A204.1 (cell line): Measurements from ENCODE around the gene PSG4.
"Not testable (repeated sequence)": the region's sequence is repeated elsewhere in the genome, so short reads cannot be mapped to it uniquely, and the experiment has no call there.

Experiments used
- FAIRE-seq: peaks from 2 replicates; lab custom pipeline; 2012; peaks lifted over from hg19 to GRCh38; lab: Jason Lieb, UNC

PSG4 gene

DNA sequence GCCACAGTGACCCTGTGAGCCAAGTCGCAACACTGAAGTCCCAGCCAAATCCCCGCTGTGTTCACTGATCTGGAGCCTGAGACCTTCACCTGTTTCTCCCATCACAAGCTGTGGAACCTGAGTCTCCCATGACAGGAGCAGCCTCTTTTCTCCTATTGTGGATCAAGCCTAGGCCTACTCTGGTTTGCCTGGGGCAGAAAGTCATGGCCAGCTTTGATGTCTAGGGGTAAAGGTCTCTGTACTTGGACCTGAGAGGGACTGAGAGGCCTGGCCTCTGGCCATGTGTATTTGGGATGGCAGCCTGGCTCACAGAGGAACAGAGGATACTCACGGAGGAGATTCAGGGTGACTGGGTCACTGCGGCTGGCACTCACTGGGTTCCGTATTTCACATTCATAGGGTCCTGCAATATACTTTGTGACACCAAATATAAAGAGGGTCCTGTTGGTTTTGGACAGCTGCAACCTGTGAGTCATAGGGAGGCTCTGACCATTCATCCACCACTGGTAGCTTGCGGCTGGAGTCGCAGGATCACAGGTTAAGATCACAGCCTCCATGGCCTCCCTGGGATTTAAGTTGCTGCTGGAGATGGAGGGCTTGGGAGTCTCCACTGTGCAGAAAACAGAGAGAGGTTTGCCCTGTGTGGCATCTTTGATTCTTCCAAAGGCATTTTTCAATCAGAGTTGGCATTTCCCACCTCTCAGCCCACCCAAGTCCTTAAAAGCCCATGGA, 7.6 kb downstream of the PSG4 start:
- FAIRE-seq: not testable (repeated sequence)

DNA sequence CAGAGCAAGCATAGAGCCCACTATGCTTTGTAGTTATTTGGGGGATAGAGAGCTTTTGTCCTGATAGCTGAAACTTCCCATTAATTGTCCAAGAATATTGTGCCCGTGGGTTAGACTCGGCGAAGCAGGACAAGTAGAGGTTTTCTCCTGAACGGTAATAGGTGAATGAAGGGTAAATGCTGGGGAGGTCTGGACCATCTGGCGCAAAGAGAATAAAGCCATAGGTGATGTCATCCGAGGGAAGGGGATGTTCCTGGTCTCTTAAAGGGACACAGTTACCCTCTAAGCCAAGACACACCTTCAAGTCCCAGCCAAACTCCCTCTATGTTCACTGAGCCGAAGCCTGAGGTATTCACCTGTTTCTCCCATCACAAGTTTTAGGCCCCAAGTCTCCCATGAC, 11.0 kb downstream of the PSG4 start:
- not testable (repeated sequence) for FAIRE-seq

DNA sequence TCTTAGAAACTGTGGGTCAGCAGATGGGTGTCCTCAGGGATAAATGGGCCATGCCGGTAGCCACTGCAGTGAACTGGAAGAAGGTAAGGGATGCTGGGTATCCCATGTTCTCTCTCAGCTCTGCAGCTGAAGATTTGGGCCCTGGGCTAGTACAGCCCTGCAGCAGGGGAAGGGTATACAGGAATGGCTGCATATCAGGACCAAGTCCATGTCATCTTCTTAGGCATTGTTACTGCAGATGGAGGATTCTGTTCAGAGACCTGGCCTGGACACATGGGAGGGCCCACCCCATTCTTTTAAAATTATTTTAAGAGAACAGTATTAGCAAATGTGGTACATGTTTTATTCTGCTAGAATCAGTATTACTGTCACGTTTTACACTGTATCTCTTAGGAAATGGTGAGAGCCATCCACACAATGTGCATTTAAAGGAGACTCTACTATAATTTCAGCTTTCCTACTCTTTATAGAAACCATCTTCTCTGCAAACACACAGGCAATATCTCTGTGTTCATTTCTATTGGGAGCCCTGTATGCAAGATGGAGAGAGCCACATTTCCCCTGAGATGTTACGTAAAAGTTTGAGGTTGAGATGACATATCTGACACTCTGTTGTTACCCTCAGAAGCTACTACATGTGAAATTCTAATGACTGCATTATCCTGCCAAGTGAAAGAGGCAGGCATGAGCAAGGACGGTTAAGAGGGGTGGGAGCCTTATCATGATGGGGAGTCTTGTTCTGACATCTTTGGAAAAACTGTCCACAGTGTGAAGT, 12.9 kb downstream of the PSG4 start:
- not testable (repeated sequence) for FAIRE-seq

DNA sequence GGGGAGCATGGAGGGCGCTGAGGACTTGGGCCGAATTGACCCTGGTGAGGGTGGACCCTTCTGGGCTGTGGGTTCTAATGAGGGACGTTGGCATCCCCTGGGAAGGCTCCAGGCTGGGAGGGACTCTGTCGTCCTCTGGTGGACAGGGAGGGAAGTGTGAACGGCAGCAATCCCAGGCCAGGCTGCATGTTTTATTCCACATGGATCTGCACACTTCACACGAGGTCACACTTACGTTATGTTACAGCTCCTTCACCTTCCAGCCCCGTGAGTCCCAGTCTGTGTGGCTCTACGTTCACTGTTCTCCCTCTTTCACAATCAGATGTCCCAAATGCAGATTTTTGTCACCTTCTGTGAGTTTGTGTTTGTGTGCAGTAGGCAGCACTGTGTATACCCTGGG, 17.3 kb downstream of the PSG4 start:
- not testable (repeated sequence) for FAIRE-seq

DNA sequence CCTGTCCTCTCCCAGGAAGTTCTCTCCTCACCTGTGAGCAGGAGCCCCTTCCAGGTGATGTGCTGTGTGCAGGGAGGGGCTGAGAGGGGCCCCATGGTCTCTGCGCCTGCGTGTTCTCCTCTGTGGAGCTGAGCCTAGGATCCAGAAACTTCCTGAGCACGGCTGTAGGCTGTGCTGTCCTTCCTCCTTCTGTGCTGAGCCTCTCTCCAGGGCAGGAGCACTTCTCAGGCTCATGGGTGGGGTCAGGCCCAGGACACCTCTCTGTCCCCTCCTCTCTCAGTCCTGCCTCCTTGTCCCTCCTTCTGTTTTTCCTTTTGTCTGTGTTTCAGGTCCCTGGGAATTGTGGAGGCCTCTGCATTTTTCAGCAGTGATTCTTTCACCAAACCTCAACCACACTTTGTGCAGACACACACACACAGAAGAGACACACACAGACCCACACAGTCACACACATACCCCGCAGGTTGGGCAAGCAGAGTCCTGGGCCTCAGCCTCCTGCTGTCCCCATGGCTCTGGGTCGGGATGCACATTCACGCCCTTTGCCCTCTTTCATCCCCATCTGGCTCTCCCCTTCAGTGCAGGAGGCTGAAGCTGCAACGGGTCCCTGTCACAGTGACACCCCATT, 19.0 kb downstream of the PSG4 start, which contains the start of gene PSG5:
Gene PSG5 (minus strand): TSS at position 226 of the 625 bp plus-strand sequence. CDS start 131 bp downstream, at position 95.
- not testable (repeated sequence) for FAIRE-seq

DNA sequence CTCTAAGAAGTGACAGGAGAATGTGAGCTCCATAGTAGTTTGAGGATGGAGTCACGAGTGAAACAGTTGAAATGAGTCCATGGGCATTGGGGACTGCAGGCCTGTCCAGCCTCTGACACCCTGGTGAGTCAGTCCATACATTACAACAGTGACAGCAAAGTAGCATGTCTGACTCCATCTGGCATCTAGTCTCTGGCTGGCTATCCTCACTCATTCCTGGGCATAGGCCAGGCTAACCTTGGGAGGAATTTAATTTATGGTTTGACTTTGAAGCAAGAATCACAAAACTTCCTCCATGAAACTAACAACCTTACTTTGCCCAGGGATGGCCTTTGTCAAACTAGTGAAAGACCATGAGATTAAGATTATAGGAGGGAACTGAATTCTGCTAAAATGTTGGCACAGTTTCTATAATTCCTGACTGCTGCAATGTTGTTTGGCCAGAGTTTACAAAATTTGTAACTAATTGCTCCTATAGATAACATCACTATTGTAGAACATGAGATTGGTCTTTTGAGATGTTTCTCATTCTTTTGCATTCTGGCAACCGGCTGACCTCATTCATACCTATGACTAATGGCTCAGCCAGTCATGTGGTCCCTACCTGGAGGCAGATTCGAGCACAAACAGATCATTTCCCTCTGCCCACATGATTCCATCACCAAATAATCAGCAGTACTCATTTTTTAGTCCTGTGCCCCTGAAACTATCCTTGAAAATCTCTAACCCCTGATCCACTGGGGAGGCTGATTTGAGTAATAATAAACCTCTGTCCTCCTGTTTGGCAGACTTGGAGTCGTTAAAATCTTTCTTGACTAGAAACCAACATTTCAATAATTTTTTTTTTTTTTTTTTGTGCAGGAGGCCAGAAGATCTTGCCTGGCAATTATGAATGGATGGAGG, 23.3 kb downstream of the PSG4 start:
- not testable (repeated sequence) for FAIRE-seq

DNA sequence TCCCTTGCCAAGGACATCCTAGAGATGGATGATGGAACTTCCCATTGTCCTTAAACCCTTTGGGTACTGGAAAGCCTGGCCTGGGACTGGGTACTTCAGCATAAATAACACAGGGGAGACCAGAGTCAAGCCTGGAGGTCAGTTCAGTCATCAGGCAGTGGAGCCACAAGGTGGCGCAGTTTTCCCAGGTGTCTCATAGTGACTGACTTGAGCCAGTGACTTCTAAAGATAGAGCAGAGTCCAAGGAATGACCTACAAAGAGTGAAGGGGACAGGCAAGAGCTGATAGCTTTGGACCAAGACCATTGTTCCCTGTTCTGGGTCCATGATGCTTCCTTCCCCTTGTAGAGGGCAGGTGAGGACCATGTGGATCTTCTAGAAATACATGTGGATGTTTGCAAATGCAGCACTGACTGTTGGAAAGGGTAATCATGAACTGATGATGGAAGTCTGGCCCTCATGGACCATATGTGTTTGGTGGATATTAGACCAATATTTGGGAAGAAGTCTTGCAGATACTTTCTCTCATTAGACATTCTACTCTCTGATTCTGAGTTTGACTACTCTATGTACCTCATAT, 25.8 kb downstream of the PSG4 start:
- FAIRE-seq: not testable (repeated sequence)

DNA sequence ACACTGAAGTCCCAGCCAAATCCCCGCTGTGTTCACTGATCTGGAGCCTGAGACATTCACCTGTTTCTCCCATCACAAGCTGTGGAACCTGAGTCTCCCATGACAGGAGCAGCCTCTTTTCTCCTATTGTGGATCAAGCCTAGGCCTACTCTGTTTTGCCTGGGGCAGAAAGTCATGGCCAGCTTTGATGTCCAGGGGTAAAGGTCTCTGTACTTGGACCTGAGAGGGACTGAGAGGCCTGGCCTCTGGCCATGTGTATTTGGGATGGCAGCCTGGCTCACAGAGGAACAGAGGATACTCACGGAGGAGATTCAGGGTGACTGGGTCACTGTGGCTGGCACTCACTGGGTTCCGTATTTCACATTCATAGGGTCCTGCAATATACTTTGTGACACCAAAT, 26.9 kb downstream of the PSG4 start:
- FAIRE-seq: not testable (repeated sequence)

DNA sequence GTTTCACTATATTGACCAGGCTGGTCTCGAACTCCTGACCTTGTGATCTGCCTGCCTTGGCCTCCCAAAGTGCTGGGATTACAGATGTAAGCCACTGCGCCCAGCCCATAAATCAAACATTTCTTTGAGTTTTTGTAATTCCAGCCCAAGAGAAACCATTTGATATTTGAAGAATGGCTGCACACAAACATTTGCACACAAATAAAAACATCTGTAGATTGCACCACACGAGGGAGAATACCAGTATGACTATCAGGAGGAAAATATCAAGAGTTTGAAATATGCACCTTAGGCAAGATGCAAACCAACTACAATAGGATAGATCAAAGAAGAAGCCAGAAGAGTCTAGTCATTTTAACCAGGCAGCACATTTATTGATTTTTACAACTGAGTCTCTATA, 39.5 kb downstream of the PSG4 start:
- not testable (repeated sequence) for FAIRE-seq

DNA sequence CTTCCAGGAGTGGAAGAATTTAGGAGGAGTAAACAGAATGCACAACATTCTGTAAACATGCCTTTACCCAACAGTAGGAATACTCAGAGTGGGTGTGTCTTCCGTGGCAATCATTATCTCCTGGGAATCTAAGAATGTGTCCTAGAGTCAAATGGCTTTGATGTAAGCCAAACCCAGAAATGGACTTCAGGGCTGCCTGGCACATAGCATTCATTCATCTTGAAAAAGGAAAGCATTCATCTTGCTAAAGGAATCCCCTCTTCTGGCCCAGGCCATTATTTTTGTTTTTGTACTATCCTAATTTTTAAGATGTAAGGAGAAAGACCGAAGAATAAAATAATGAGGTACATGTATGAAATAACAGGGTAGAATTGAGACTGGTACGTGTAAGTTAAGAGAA, 42.3 kb downstream of the PSG4 start:
- not testable (repeated sequence) for FAIRE-seq

DNA sequence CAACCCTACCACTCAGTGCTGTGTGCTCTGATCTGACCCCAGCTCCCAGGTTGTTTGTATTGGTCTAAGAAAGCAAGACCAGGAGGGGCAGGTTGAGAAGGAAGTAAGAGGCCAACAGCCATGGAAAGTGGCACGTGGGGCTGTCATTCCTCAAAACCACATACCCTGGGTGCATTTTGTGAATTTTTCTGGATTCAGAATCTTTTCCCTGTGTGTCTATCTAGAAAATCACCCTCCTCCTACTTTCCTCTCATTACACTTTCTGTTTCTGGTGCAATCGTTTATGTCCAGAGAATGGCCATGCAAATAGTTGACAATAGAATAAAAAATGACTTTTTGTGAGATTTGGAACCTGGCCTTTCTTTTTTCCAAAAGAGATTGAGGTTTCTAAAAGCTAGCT, 43.2 kb downstream of the PSG4 start:
- not testable (repeated sequence) for FAIRE-seq

DNA sequence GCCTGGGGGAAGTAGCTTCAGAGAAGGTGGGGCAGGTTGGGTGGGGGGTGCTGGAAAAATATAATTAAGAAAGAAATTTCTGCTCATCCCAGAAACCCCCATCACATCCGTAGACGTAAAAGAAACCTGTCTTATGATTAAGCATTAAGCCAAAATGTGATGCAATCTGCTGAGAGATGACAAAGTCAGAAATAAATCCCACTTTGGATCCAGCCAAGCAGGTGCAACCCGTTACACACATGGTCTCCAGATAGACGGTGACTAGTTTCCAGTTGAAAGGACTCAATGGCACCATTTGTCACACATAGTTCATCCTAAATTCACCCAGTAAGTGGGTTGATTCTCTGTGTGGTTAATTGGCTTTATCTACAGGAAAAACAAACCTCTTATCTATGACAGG, 53.2 kb downstream of the PSG4 start:
- FAIRE-seq: no peak

DNA sequence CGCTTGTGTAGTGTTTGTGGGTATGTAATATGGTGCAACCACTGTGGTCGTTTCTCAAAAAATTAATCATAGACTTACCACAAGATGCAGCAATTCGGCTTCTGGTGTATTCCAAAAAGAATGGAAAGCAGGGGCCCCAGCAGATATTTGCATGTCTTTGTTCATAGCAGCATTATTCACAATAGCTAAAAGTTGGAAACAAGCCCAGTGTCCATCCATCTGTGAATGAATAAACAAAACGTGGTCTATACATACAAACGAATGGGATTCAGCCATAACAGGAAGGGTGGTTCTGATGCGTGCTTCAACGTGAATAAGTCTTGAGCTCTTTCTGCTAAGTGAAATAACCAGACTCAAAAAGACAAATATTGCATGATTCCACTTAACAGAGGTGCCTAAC, 55.6 kb downstream of the PSG4 start:
- not testable (repeated sequence) for FAIRE-seq

DNA sequence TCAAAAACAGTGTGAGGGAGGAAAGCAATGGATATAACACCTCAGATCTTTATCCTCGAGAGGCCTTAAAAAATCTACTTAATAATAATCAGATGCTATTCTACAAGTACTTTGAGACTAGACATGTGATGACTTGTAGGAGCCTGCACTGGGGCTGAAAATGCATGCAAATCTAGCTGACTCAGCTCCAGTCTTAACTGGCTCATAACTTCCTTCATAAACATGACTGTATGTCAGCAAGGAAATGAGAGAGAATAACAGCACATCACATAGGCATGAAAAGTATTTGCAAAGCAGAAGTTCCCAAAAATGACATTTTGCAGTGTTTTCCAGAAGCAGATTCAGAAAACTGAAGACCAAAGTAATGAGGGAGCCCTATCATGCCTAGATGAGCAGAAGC, 57.2 kb downstream of the PSG4 start:
- no peak for FAIRE-seq
